ENCODE data around the gene CRHR1.
"Not testable (repeated sequence)": the region's sequence is repeated elsewhere in the genome, so short reads cannot be mapped to it uniquely, and the experiment has no call there.

The CRHR1 gene

DNA sequence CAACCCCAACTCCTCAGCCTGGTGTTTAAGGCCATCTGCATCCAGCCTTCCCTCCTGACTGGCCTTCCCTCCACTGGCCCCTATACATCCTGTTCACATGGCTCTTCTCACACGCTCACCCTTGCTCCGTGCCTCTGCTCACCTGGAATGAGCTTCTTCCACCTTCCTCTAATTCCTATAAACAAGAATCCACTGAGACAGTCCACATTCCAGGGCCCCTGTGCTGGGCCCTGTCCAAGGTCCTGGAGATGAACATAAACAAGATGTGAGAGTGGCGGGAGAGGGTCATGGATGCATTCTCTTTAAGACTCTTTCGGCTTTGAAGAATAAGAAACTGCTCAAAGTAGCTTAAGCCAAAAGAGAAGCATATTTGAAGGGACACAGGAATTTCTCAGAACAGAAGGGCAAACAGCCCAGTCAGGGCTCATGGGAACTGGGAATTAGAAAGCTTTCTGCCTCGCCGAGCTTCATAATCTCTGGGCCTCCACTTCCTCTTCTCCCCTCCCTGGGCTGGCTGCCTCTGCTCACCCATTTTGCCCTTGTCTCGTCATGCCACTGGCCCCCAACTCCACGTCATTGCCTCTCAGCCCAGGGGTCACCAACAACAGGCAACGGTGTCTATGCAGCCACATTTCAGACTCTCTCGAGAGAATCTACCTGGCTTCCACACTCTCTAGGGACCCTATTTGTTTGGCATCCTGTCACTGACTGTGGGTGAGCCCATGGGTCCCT lies 74.0 kb downstream of the CRHR1 start:
- H3K9me3 Mint-ChIP-seq, result peaks cover 4% of the 10 kb centered on the region
- no peaks in the 10 kb centered on the region for H3K4me1 Mint-ChIP-seq
- peaks cover 50% of the 10 kb centered on the region for H3K27me3 Mint-ChIP-seq (ENCODE audit: low read depth, poor library complexity)
- H3K36me3 Mint-ChIP-seq (ENCODE audit: low read depth), result no peaks in the 10 kb centered on the region
- peak; percentile 79 for DNase-seq
- H3K4me3 Mint-ChIP-seq, result no peak overlapping the region
- no peak overlapping the region for H3K27ac Mint-ChIP-seq
- TF ChIP-seq, protein P1, sequence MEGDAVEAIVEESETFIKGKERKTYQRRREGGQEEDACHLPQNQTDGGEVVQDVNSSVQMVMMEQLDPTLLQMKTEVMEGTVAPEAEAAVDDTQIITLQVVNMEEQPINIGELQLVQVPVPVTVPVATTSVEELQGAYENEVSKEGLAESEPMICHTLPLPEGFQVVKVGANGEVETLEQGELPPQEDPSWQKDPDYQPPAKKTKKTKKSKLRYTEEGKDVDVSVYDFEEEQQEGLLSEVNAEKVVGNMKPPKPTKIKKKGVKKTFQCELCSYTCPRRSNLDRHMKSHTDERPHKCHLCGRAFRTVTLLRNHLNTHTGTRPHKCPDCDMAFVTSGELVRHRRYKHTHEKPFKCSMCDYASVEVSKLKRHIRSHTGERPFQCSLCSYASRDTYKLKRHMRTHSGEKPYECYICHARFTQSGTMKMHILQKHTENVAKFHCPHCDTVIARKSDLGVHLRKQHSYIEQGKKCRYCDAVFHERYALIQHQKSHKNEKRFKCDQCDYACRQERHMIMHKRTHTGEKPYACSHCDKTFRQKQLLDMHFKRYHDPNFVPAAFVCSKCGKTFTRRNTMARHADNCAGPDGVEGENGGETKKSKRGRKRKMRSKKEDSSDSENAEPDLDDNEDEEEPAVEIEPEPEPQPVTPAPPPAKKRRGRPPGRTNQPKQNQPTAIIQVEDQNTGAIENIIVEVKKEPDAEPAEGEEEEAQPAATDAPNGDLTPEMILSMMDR (IDR thresholded peaks at IDR 0.05), result no peak

DNA sequence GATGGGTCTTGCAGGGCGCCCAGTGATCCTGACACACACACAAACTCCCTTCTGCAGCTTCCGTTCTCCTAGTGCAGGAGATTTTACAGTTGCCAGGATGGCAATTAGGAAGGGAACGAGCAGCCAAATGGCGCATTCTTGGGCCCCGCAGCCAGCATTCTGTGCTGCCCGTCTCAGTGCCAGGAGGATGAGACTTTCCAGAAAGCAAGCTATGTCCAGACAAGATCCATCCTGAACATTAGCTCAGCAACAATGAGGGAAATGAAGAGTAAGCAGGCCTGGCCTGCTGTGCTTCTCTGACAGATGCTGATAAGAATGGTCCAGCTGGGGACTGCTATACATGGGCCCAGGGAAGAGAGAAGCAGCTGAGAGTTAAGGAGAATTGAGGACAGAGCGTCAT lies 77.0 kb downstream of the CRHR1 start:
- Mint-ChIP-seq H3K36me3 (ENCODE audit: low read depth) (no peaks in the 10 kb centered on the region), H3K27me3 (ENCODE audit: low read depth, poor library complexity) (peaks cover 59% of the 10 kb centered on the region), H3K4me3 (no peak overlapping the region), H3K4me1 (no peaks in the 10 kb centered on the region), H3K27ac (no peak overlapping the region), H3K9me3 (peaks cover 4% of the 10 kb centered on the region)
- DNase-seq, result no peak
- TF ChIP-seq, protein P1 (IDR thresholded peaks at IDR 0.05), result no peak

DNA sequence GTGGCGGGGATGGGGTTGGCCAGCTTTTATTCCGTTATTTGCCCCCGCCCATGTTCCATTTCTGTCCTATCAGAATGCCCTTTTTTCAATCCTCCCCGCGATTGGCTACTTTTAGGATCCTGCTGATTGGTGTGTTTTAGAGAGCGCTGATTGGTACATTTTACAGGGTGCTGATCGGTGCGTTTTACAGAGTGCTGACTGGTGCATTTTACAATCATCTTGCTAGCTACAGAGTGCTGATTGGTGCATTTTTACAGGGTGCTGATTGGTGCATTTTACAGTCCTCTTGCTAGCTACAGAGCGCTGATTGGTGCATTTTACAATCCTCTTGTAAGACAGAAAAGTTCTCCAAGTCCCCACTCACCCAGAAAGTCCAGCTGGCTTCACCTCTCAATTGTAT lies 78.0 kb downstream of the CRHR1 start:
- not testable (repeated sequence) for DNase-seq; H3K36me3 Mint-ChIP-seq (ENCODE audit: low read depth); H3K9me3 Mint-ChIP-seq; H3K27ac Mint-ChIP-seq; H3K4me1 Mint-ChIP-seq; H3K4me3 Mint-ChIP-seq
- peaks cover 58% of the 10 kb centered on the region for H3K27me3 Mint-ChIP-seq (ENCODE audit: low read depth, poor library complexity)

DNA sequence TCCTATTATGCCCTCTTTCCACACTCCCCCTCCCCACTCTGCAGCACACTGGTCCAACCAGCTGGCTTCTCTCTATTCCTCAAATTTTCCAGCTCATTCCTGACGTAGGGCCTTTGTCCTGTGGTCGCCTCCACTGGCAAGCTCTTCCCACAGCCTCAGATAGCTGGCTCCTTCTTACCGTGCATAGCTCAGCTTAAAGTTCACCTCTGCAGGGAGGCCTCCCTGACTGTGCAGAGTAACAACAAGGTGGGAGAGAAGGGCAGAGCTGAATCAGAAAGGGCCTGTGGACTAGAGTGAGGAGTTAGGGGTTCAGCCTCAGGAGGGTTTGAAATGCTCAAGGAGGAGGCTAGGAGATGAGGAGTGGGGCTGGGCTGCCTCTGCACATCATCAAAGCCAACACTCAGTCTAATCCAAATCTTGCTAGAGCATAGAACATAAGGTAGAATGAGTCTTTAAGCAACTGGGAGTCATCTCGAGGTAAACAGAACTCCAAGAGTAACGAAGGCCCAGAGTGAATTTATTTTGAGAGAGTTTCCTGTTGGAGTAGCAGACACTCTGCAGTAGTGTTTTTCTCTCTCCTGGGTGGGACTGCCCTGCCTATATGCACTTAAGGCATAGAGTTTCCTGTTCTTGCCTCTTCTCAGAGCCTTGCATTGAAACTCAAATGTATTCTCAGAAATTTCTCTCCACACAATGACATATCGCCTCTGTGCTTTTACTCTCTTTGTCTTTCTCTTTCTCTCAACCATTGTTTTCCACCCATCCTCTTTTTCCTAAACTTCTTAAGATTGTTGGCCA lies 79.9 kb downstream of the CRHR1 start:
- H3K27ac Mint-ChIP-seq, result no peak overlapping the region

DNA sequence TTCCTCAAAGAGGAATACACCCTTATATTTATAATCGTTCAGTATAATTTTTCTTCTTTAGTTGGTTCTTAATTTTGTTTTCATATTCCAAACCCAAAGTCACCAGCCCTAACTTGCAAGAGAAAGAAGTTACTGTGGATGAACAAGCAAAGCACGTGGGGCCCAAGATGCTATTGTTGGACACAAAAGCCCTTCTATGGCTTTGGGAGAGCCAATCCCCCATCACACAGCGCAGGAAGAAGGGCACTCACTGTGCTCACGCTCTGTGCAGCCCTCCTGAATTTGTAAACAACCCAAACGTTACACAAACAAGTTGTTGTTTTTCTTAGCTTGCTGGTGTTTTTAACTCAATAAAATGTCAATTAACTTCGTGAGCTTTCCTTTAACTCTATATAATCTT lies 83.1 kb downstream of the CRHR1 start:
- peaks cover 42% of the 10 kb centered on the region for H3K4me1 Mint-ChIP-seq
- DNase-seq, result no peak
- H3K27me3 Mint-ChIP-seq (ENCODE audit: low read depth, poor library complexity), result peaks cover 27% of the 10 kb centered on the region
- no peaks in the 10 kb centered on the region for H3K36me3 Mint-ChIP-seq (ENCODE audit: low read depth)
- TF ChIP-seq, protein P1 (IDR thresholded peaks at IDR 0.05), result no peak
- no peaks in the 10 kb centered on the region for H3K9me3 Mint-ChIP-seq
- H3K27ac Mint-ChIP-seq, result no peak overlapping the region
- no peak overlapping the region for H3K4me3 Mint-ChIP-seq

More for the DNA sequence above, 79.9 kb downstream of the CRHR1 start:
- Mint-ChIP-seq H3K4me3 (no peak overlapping the region), H3K4me1 (peaks cover 17% of the 10 kb centered on the region), H3K27me3 (ENCODE audit: low read depth, poor library complexity) (peaks cover 42% of the 10 kb centered on the region), H3K9me3 (peaks cover 4% of the 10 kb centered on the region), H3K36me3 (ENCODE audit: low read depth) (no peaks in the 10 kb centered on the region)
- TF ChIP-seq, protein P1 (IDR thresholded peaks at IDR 0.05), result no peak
- no peak for DNase-seq

DNA sequence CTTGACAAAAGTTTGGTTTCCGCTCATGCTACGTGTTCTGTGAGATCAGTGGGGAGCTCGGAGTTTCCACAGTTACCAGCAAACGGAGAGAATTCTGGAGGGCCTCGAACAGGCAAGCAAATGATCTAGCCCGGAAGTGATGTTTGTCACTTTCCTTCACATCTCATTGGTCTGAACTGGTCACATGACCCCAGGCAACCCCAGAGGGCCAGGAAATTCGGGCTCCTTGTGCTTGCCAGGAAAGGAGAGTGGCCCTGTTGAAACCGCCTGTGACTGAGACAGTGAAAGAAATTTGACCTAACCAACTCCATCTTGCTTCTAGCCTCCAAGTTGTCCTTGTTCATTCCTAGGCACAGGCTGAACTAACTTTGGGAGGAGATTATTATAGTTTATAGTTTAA lies 83.6 kb downstream of the CRHR1 start:
- Mint-ChIP-seq H3K27me3 (ENCODE audit: low read depth, poor library complexity) (peaks cover 27% of the 10 kb centered on the region), H3K4me1 (peaks cover 42% of the 10 kb centered on the region), H3K27ac (no peak overlapping the region), H3K4me3 (no peak overlapping the region), H3K36me3 (ENCODE audit: low read depth) (no peaks in the 10 kb centered on the region), H3K9me3 (no peaks in the 10 kb centered on the region)
- TF ChIP-seq, protein P1 (IDR thresholded peaks at IDR 0.05), result no peak
- no peak for DNase-seq
